Hematopoietic multipotent progenitor cell treated with erythropoietin and hydrocortisone succinate and interleukin-3 and kit ligand, for 8 days (in vitro differentiated cells): ENCODE data around the gene ATP8B3.

ENCODE experiments used
- DNase-seq: peaks from one replicate; pipeline ENCODE4 v3.0.0-alpha.2; 2015

The ATP8B3 gene

DNA sequence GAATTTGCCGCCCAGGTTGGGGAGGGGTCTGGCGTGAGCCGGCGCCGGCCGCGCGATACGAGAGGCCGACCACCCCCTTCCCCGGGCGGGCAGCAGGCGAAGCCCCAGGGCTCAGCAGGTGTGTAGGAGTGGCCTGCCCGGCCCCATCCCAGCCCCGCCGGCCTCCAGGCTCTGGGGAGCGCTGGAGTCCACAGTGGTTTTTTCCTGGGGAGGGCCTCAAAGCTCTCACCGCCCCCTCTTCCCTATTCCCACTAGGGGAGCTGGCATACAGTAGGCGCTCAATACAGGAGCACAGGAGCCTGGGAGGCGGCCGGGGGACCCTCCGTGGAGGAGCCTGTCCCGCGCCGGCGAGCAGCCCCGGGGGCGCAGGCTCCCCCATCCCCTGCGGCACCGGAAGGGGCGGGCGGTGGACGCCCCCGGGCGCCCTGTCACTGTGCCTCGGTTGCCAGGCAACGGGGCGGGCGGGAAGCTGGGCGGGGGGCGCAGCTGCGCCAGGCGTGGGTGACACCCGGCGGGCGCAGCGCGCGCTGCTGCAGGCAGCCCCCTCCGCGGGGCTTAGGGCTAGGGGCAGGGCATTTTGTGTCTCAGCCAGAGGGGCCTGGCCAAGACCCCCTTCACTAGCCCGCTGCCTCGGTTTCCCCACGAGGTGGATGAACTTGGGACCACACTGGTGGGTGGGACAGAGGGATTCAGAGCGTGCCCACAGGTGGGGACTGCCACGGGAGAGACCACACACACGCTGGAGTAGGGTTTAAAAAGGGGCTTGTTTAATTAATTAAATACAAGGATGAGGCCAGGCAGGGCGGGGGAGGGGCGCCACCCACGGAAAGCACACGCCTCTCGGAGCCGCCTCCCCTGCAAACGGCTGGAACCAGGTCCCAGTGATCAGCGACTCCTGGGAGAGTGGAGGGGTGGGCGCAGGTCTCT is 39.8 kb upstream of the ATP8B3 start:
- peak; percentile 64 for DNase-seq

DNA sequence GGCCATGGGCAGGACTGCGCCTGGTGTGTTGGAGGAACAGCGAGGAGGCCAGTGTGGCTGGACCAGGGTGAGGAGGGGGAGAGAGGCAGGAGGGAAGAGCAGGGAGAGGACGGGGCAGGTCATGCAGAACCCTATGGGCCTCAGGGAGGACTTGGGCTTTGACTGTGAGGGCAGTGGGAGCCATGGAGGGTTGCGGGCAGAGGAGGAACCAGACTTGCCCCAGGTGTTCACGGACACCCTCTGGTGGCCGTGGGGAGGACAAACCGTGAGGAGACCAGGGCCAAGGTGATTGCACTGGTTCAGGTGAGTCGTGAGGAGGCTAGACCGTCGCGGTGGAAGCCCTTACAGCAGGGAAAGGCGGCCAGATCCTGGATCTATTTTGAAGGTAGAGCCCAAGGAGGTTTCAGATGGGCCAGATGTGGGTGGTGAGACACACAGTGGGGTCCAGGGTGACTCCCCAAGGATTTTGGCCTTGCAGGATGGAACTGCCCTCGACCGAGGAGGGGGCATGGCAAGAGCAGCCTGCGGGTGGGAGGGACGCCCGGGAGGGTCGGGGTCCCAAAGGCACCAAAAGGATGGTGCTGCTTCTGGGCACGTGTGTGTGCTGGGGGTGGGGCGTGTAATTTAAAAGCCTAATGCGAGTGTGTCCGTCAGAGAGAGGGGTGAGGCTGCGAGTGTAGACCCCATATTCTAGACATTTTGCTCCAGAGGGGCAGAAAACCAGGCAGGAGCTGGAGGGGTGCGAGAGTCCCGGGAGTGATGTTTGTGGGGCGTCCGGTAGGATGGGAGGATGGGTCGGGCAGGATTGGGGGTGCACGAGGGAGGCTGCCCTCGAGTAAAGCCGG is 39.0 kb upstream of the ATP8B3 start:
- no peak for DNase-seq

DNA sequence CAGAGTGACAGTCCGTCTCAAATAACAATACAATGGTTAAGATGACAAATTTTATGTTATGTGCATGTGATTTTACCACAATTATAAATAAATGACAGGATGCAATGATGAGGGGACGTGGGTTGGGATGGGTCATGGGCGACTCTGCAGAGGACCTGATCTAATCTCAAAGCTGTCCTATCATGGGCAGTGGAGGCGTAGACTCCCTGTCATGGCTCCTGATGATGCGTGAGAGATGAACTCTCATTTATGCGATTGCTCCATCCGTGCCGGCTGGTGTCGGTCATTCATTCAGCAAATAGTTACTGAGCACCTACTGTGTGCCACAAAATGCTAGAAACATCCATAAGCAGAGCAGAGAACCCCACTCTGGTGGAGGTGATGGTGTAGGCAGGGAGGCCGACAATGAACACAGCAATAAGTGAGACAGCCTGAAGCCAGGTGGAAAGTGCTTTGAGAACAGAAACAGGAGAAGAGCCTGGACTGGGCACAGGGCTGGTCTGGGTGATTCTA is 37.9 kb upstream of the ATP8B3 start:
- no peak for DNase-seq

DNA sequence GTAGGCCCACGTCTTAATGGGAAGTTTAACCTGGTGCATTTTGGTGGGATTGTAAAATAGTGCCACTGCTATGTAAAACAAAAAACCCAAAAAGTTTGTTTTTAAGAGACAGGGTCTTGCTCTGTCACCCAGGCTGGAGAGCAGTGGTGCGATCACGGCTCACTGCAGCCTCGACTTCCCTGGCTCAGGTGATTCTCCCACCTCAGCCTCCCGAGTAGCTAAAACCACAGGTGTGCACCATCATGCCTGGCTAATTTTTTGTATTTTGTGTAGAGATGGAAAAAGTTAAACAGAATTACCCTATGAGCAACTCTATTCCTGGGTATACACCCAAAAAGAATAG is 37.0 kb upstream of the ATP8B3 start:
- DNase-seq = no peak

DNA sequence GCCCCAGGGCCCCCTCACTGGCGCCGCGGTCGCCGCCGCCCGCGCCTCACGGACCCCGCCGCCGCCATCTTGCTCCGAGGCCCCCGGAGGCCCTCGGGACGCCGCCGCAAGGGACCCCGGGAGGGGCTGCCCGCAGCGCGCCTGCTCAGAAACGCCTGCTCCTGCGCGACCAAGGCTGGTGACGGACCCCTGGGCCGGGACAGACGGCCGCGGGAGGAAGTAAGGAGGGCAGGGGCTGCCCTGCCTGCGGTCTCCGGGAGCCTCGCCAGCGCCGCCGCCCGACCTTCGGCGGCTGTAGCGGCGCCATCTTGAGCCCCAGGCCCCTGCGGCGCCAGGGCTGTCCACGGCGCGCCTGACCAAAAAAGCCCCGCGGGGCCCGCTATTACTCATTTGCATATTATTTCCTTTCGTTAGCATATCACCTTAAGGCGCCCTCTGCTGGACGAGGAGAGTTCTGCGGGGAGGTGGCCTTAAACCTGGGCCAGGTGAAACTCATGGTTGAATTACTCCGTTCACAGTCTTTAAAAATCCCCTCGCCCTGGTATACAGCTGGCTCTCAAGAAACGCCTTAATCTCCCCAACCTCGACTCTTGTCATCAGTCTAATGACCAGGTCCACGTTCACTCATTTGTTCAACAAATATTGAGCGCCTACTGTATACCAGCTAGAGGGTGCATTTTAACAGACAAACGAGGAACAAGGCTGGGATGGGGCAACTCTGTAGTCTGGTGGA is 36.5 kb upstream of the ATP8B3 start, which contains the start of gene REXO1:
Gene REXO1 (minus strand): TSS at position 85 of the 733 bp plus-strand sequence. CDS start 125 bp downstream, outside the sequence.
- peak; percentile 95 for DNase-seq

DNA sequence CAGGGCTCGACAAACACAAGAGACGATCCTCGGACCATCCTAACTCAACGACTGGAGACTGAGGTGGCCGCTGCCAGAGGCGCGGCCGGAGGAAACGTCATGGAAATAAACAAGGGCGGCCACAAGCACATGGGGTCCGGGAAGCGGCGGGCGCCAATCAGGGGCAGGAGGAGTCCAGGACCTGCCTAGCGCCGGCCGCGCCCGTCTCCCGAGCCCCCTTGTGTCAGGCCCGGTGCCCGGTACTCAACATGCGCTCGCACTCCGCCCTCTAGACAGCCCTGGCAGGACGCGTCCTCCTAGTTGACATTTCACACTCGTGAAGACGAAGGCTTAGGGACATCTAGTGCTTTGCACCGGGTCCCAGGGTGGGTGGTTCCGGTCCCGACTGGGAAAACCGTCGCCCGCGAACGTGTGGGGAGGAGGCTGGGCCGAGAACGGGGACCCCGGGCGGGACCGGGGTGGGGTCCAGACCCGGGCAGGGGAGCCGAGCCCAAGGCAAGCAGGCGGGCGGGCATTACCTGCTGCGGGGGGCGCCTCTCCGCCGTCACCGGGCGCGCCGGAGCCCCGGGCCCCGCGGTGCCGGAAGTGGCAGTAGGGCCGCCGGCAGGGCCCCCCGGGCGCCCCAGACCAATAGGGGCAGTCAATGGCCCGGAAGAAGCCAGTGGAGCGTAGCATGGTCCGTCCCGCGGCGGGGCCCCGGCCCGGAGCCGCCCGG is 35.8 kb upstream of the ATP8B3 start:
- DNase-seq = peak; percentile 74

DNA sequence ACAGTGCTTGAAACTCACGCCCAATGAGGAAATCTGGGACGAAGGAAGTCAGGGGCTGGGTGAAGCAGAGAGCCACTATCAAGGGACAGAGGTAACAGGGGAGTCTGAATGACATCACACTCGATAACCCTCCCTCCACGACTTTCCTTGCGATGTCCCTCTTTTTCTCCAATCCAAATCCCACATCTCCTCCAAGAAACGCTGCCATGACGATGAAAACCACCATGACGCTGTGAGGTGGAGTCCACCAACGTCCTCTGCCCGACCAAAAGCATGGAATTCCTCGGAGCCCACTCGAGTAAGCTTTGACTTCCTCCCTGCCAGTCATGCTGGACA is 35.2 kb upstream of the ATP8B3 start:
- no peak for DNase-seq

- no peak for DNase-seq
Measured at GRCh38 chr19:1846517-1847204, 34.6 kb upstream of the ATP8B3 start.

DNA sequence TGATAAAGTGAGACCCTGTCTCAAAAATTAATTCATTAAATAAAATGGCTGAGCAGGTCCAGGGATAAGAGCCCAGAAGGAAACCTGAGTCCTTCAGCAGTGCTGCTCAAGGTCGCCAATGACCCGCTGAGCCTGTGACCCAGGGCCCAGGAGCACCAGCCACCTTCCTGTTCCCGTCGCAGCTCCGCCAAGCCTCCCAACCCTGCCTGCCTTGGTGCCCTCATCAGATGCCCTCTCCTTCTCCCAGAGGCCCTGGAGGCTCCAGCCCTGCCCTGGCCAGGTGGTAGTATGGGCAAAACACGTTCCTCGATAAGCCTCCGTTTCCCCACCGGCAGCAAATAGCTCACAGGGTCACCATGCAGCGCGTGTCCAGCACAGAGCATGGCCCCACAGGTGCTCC is 33.6 kb upstream of the ATP8B3 start:
- DNase-seq = no peak

DNA sequence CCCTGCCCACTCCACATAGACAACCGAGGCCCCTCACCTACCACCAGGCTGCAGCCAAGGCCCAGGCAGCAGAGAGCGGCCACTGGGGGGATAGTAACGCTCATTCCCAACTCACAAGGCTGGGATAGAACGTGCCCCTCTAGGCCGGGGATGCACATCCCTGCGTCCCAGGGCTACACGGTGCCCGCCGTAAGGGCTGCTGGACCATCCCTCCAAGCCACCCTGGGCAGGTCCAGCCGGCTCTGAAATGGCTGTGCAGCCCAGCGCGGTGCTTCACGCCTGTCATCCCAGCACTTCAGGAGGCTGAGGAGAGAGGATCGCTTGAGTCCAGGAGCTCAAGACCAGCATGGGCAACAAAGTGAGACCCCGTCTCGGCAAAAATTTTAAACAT is 33.0 kb upstream of the ATP8B3 start:
- DNase-seq = no peak

DNA sequence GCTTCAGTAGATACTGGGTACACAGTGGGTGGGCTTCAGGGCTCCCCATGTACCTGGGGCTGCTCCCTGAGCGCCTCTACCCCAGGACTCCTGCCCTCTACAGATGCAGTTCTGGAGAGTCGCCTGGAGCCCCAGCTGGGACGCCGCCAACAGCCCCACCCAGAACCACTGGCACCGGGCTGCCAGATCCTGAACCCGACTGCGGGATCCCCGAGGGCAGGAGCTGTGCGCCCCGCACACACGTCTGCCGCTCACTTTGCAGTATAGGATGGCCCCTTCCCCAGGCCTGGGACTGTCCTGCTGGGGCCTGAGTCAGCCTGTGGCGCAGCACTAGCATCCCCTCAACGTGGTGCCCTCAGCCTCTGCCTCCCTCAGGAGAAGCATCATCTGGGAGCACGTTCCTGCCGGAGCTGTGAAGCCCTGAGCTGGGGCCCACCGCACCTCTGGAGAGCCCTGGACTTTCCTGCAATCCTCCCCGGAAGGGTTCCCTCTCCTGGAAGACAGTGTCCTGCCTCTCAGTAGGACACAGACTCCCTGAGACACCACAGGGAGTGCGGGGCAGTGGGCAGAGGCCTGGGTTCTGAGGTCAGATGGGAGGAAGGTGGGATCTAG is 32.5 kb upstream of the ATP8B3 start:
- DNase-seq = peak; percentile 51

DNA sequence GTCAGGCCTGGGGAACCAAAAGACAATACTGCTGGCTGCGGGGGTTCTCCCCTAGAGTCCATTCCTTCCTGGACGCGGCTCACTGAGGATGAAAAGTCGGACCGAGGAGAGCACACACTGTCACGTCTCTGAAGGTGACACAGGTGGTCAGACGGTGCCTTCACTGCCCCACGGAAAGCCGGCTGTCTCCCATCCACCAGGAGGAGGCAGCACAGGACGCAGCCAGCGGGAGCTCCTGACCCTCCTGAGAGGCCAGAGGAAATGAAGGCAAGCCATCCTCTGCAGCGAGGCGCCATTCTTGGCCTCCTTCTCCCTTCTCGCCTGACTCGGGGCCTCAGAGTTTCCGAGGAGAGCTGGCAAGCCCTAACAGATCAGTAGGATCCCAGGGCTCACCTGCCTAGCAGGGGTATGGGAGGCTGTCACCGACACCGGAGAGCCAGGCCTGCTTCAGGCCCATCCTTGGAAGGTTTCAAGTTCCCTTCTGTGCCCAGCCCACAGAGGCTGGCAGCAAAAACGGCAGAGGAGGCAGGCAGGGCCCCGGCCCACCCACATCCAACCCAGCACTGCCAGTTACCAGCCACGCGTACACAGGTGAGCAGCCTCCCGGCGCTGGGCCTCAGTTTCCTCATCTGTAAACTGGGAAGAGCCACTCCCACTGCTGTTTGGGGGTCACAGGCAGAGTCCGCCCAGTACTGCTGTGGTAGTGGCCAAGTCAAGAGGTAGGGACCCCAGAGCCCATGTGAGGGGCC is 31.7 kb upstream of the ATP8B3 start:
- no peak for DNase-seq

GRCh38 chr19:1843116-1843515 is 31.0 kb upstream of the ATP8B3 start:
- DNase-seq = no peak

- no peak for DNase-seq
Measured at GRCh38 chr19:1841209-1841924, 29.3 kb upstream of the ATP8B3 start.

GRCh38 chr19:1840541-1841115 is 28.6 kb upstream of the ATP8B3 start:
- no peak for DNase-seq

- peak; percentile 38 for DNase-seq
Measured at GRCh38 chr19:1839658-1840540, 27.8 kb upstream of the ATP8B3 start.

DNA sequence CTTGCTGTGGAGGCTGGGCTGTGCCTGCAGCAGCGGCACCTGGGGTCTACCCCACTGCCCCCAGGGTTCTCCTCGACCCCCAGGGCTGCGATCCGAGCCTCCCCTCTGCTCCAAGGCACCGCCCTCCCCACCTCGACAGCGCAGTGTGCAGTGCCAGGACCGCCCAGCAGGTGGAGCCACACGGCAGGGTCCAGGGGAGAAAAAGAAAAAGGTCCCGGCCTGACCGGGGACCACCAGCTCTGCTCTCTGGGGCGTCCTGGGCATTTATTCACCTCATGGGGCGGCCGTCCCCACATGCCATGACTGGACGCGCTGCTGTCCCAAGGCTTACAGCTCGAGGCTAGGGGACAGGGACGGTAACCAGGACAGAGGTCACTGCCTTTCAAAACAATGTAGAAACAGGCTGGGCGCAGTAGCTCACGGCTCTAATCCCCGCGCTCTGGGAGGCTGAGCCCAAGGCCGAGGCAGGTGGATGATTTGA is 25.6 kb upstream of the ATP8B3 start:
- DNase-seq = peak; percentile 73

DNA sequence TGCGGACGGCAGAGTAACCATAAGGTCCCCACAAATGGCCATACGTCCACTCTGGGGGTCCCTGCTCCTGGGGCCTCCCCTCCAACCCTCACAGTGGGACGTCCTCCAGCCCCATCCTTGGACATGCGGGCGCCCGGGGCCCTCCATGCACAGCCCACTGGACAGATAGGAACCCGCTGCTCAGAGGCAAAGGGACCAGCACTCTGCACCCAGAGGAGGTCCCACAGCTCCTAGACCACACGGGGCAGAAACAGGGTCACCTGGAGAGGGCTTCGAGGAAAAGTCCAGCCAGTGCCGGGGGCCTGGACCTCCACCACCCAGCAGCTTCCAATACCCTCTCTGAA is 25.1 kb upstream of the ATP8B3 start:
- DNase-seq = no peak
